Activated CD8-positive, alpha-beta T cell treated with anti-CD3 and anti-CD28 coated beads for 36 hours (primary cell): ENCODE data around the gene CCDC82. TPM values are rescaled to one million over a fixed set of nuclear protein-coding genes. Genes with fewer than 3 reads are reported as not detected.

Experiments used
- ATAC-seq: fragments of 200-7000 bp; cut with Tn5 transposase; one replicate; pipeline ENCODE4 v1.10.0; 2021; ENCODE audit warnings: mild to moderate bottlenecking, moderate library complexity
- CTCF ChIA-PET: fragments of 350-600 bp; sonication (Branson Sonifier 250); formaldehyde crosslinking; loops from one replicate; lab custom pipeline; 2021; ENCODE audit warnings: antibody characterized with exemption; lab: Charles Lee
- POLR2A ChIA-PET: fragments of 350-600 bp; sonication (Branson Sonifier 250); formaldehyde crosslinking; loops from one replicate; lab custom pipeline; 2021; ENCODE audit warnings: antibody characterized with exemption; lab: Charles Lee
- DNase-seq: peaks from one replicate; pipeline ENCODE4 v3.0.0-alpha.2; 2020
- H3K27ac Mint-ChIP-seq: one replicate; pipeline ENCODE4 v1.8.0; 2021; ENCODE audit warnings: mild to moderate bottlenecking, mixed read lengths
- H3K27me3 Mint-ChIP-seq: one replicate; pipeline ENCODE4 v1.8.0; 2021; ENCODE audit warnings: mixed read lengths
- H3K36me3 Mint-ChIP-seq: one replicate; pipeline ENCODE4 v1.8.0; 2021; ENCODE audit warnings: low read depth, mixed read lengths
- H3K4me1 Mint-ChIP-seq: one replicate; pipeline ENCODE4 v1.8.0; 2021; ENCODE audit warnings: low read depth, mixed read lengths
- H3K4me3 Mint-ChIP-seq: one replicate; pipeline ENCODE4 v1.8.0; 2021; ENCODE audit warnings: mild to moderate bottlenecking, moderate library complexity, mixed read lengths
- H3K9me3 Mint-ChIP-seq: one replicate; pipeline ENCODE4 v1.8.0; 2021; ENCODE audit warnings: mixed read lengths
- intact Hi-C: fragments of 100-400 bp; cut with micrococcal nuclease; formaldehyde crosslinking; loops from one replicate; pipeline ENCODE4 v1.10.0; 2022
- total RNA-seq, 2 experiments: library from RNA; stranded (reverse); gene quantifications; one replicate each; pipeline ENCODE4 v1.2.3, GENCODE V29; 2021
- TF ChIP-seq, protein P1 (sequence below): fragments of 200-600 bp; IDR thresholded peaks from one replicate; pipeline ENCODE4 v1.8.0; 2022; ENCODE audit warnings: antibody characterized with exemption, mild to moderate bottlenecking

The CCDC82 gene
- total RNA-seq, 2 experiments from 2014 or later, result 25.3 to 27.0 TPM

DNA sequence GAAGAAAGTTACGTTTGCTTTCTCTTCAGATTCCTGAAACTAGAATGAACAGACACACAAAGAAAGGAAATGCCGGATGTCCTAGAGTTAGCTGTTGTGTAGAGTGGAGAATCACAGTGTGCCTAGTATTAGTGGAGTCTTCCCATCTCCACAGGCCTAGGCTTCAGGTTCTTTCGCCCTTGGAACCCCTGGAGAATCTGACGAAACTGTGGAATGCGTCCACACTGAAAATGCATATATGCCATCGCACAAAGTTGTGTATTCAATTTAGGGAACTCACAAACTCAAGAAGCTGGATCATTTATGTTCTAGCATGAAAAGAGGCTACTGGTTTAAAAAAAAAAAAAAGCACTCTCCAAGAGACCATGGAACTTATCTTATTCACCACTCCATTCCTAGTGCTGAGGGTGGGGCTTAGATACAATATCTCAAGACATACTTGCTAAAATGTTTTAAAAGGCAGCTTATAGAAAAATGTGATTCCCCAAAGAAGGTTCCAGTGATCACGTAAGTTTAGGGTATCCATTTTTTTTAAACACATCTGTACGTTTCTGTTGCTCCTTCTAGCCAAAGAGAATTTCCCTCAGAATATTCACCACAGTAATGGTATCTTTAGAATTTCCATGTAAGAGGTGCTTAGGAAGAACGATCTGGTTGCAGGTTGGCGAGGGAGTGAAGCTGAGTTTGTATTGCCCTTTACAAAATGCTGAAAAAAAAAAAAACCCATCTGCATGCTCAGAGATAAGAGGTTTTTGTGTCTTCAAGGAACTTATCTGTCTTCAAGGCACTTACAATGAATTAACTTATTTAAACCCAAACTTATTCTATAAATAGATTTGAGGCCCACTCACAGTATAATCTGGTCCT lies 66.7 kb downstream of the CCDC82 start:
- H3K9me3 Mint-ChIP-seq, result no peaks in the 10 kb centered on the region
- DNase-seq, result no peak
- intact Hi-C loops, result no loop called here
- CTCF ChIA-PET, result interaction anchor here (1.7 to 2.5 kb wide), 2 partner anchors 19 to 90 kb away, joined by 3 to 7 read pairs; no protein-coding TSS in a partner anchor
- H3K36me3 Mint-ChIP-seq, result peaks cover 43% of the 10 kb centered on the region
- no peak overlapping the region for H3K27ac Mint-ChIP-seq
- TF ChIP-seq, protein P1, sequence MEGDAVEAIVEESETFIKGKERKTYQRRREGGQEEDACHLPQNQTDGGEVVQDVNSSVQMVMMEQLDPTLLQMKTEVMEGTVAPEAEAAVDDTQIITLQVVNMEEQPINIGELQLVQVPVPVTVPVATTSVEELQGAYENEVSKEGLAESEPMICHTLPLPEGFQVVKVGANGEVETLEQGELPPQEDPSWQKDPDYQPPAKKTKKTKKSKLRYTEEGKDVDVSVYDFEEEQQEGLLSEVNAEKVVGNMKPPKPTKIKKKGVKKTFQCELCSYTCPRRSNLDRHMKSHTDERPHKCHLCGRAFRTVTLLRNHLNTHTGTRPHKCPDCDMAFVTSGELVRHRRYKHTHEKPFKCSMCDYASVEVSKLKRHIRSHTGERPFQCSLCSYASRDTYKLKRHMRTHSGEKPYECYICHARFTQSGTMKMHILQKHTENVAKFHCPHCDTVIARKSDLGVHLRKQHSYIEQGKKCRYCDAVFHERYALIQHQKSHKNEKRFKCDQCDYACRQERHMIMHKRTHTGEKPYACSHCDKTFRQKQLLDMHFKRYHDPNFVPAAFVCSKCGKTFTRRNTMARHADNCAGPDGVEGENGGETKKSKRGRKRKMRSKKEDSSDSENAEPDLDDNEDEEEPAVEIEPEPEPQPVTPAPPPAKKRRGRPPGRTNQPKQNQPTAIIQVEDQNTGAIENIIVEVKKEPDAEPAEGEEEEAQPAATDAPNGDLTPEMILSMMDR, result no peak
- ATAC-seq, result no peak
- no peaks in the 10 kb centered on the region for H3K27me3 Mint-ChIP-seq
- H3K4me3 Mint-ChIP-seq, result no peak overlapping the region
- POLR2A ChIA-PET, result interaction anchor here (0.9 to 1.4 kb wide), 2 partner anchors 8 to 15 kb away, joined by 3 read pairs; no protein-coding TSS in a partner anchor
- H3K4me1 Mint-ChIP-seq, result peaks cover 82% of the 10 kb centered on the region

DNA sequence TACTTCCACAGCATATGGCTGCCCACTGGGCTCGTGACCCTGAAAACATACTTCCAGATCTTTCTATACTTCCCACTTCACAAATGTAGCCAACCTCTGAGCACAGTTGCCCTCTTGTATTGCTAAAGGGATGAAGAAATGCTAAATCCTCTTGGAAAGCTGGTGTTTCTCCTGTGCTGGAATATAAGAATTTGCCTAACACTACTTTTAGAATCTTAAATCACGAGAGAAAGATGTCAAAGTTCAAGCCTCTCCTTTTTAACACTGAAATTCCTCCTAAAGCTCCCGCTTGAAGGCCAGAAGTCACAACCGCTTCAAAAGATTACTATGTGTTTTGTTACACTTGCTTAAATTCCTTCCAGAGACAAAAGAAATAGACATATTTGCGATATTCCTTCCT lies 68.6 kb downstream of the CCDC82 start:
- POLR2A ChIA-PET, result no interaction called here
- Mint-ChIP-seq H3K27me3 (no peaks in the 10 kb centered on the region), H3K9me3 (no peaks in the 10 kb centered on the region), H3K27ac (no peak overlapping the region), H3K4me3 (no peak overlapping the region), H3K36me3 (peaks cover 51% of the 10 kb centered on the region), H3K4me1 (peaks cover 93% of the 10 kb centered on the region)
- ATAC-seq (no peak), DNase-seq (no peak)
- TF ChIP-seq, protein P1, result no peak
- CTCF ChIA-PET, result interaction anchor here (1.1 to 2.5 kb wide), 3 partner anchors 21 to 88 kb away, joined by 3 to 7 read pairs (median 4); partner anchors contain the start of gene MAML2
- intact Hi-C loops, result no loop called here

DNA sequence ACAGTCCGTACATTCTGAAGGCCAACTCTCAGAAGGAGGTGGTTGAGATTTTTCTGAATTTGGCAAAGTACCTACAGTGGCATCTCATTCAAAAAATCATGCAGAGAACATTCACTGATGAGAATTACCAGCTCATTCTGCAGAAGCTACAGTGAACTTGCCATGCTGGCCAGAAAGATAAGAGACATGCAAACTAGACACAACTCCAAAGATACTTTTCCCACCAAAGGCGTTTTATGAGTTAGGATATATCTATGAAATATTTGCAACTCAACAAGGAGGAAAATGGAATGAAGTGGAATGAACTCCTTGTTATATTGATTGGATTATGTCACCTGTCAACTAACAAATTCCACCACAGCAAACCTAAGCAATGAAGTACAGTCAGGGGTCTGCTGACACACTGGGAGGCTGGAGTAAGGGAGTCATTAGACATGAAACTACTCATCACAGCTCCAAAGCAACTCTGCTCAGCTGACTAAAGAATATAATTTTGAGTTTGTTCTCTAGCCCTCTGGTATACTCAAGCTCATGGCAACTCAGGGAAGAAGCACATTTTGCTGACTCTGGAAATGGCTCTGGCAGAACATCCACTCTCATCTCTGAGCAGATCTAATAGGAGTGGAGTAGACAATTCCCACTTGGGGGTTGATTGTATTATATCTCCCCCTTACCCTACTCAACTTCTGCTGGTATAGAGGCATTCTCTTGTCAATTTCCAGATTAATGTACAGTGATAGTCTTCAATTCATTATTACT lies 69.6 kb downstream of the CCDC82 start:
- peak; percentile 59 for ATAC-seq
- no peaks in the 10 kb centered on the region for H3K9me3 Mint-ChIP-seq
- no peaks in the 10 kb centered on the region for H3K27me3 Mint-ChIP-seq
- POLR2A ChIA-PET, result interaction anchor here (0.8 kb wide), 1 partner anchor 471 kb away, joined by 4 read pairs; no protein-coding TSS in a partner anchor
- DNase-seq, result no peak
- intact Hi-C loops, result no loop called here
- CTCF ChIA-PET, result interaction anchor here (0.9 to 2.1 kb wide), 2 partner anchors 16 to 23 kb away, joined by 3 to 8 read pairs; partner anchors contain the start of gene MAML2
- no peak overlapping the region for H3K4me3 Mint-ChIP-seq
- H3K27ac Mint-ChIP-seq, result no peak overlapping the region
- TF ChIP-seq, protein P1, result no peak
- H3K4me1 Mint-ChIP-seq, result peaks cover 93% of the 10 kb centered on the region
- H3K36me3 Mint-ChIP-seq, result peaks cover 54% of the 10 kb centered on the region

DNA sequence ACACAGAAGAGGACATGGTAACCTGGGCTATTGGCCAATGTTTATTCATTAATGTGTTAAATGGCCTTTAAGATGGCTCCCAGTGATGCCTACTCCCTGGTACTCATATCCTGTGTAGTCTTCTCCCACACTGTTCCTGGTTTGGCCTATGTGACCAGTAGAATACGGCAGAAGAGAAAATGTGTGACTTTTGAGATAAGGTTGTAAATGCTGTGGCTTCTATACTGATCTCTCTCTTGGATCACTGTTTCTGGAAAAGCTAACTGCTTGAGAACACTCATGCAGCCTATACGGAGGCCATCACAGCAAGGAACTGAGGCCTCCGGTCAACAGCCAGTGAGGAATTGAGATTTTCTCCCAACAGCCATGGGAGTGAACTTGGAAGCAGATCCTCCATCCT lies 70.9 kb downstream of the CCDC82 start:
- Mint-ChIP-seq H3K27ac (no peak overlapping the region), H3K4me1 (peaks cover 93% of the 10 kb centered on the region), H3K36me3 (peaks cover 57% of the 10 kb centered on the region), H3K9me3 (no peaks in the 10 kb centered on the region), H3K27me3 (no peaks in the 10 kb centered on the region), H3K4me3 (no peak overlapping the region)
- TF ChIP-seq, protein P1, result no peak
- CTCF ChIA-PET, result interaction anchor here (2.1 kb wide), 1 partner anchor 17 kb away, joined by 8 read pairs; no protein-coding TSS in a partner anchor
- DNase-seq (no peak), ATAC-seq (no peak)
- intact Hi-C loops, result no loop called here
- POLR2A ChIA-PET, result interaction anchor here (1.0 to 3.0 kb wide), 2 partner anchors 13 to 23 kb away, joined by 4 to 9 read pairs; partner anchors contain the start of gene MAML2
